PC-9 (cell line): Measurements from ENCODE around the gene MVB12B. TPM values are rescaled to one million over a fixed set of nuclear protein-coding genes. Genes with fewer than 3 reads are reported as not detected.

Source experiments
- BruUV-seq: library from RNA; stranded (reverse); fragments of 400-500 nt; replicated peaks from 2 replicates; lab custom pipeline; 2021; lab: Mats Ljungman, UMichigan
- CTCF ChIA-PET: fragments of 300-600 bp; sonication (Branson Sonifier 250); formaldehyde crosslinking; loops from one replicate; lab custom pipeline; 2022; ENCODE audit warnings: antibody characterized with exemption; lab: Charles Lee
- POLR2A ChIA-PET: fragments of 300-600 bp; sonication (Branson Sonifier 250); formaldehyde crosslinking; loops from one replicate; lab custom pipeline; 2022; ENCODE audit warnings: antibody characterized with exemption; ENCODE audit not compliant: unreplicated experiment; lab: Charles Lee
- DNase-seq, 2 experiments: peaks; one replicate each; pipeline versions ENCODE4 v3.0.0 to v3.0.0-alpha.2; 2015 to 2022; ENCODE audit warnings: mixed read lengths in 1 of 2
- H2AFZ ChIP-seq: fragments of 200-600 bp; sonication (generic); 2 replicates; pipeline ENCODE4 v1.8.1; 2017; ENCODE audit warnings: antibody characterized with exemption
- H3F3A ChIP-seq: fragments of 200-600 bp; sonication (generic); 2 replicates; pipeline ENCODE4 v1.8.1; 2017; ENCODE audit warnings: antibody characterized with exemption, mild to moderate bottlenecking, low read depth; ENCODE audit not compliant: insufficient read depth
- H3K27ac ChIP-seq: fragments of 200-600 bp; sonication (generic); 2 replicates; pipeline ENCODE4 v1.6.1; 2016; ENCODE audit warnings: mixed run types
- H3K27me3 ChIP-seq: fragments of 200-600 bp; sonication (generic); 2 replicates; pipeline ENCODE4 v1.6.1; 2016; ENCODE audit warnings: low read depth, mixed run types; ENCODE audit not compliant: insufficient read depth
- H3K36me3 ChIP-seq: fragments of 200-600 bp; sonication (generic); 2 replicates; pipeline ENCODE4 v1.6.1; 2016; ENCODE audit warnings: low read depth, mixed run types
- H3K4me1 ChIP-seq: fragments of 200-600 bp; sonication (generic); replicated peaks from 2 replicates; pipeline ENCODE4 v1.6.1; 2016; ENCODE audit warnings: mixed run types; ENCODE audit not compliant: insufficient read depth
- H3K4me2 ChIP-seq: fragments of 200-600 bp; sonication (generic); 2 replicates; pipeline ENCODE4 v1.6.1; 2017; ENCODE audit warnings: mixed run types
- H3K4me3 ChIP-seq: fragments of 200-600 bp; sonication (generic); 2 replicates; pipeline ENCODE4 v1.6.1; 2016; ENCODE audit warnings: mixed run types
- H3K79me2 ChIP-seq: fragments of 200-600 bp; sonication (generic); 2 replicates; pipeline ENCODE4 v1.6.1; 2017; ENCODE audit warnings: low read depth, mixed run types
- H3K9me2 ChIP-seq: fragments of 200-600 bp; sonication (generic); 2 replicates; pipeline ENCODE4 v1.8.1; 2017; ENCODE audit warnings: mild to moderate bottlenecking; ENCODE audit not compliant: insufficient read depth
- H3K9me3 ChIP-seq: fragments of 200-600 bp; sonication (generic); 2 replicates; pipeline ENCODE4 v1.8.1; 2016; ENCODE audit warnings: low read depth; ENCODE audit not compliant: insufficient read depth
- H4K20me1 ChIP-seq: fragments of 200-600 bp; sonication (generic); 2 replicates; pipeline ENCODE4 v1.8.1; 2017; ENCODE audit not compliant: insufficient read depth
- CTCF ChIP-seq: fragments of 200-600 bp; sonication (generic); conservative IDR thresholded peaks from 2 replicates; pipeline ENCODE4 v1.6.1; 2017; ENCODE audit warnings: mixed run types, antibody characterized with exemption, mild to moderate bottlenecking, moderate library complexity
- EZH2 ChIP-seq: fragments of 200-600 bp; sonication (generic); IDR thresholded peaks from 2 replicates; pipeline ENCODE4 v1.8.0; 2017; ENCODE audit warnings: antibody characterized with exemption, low read depth
- intact Hi-C: fragments of 100-400 bp; cut with micrococcal nuclease; formaldehyde crosslinking; loops from one replicate; pipeline ENCODE4 v1.10.0; 2022; ENCODE audit not compliant: unreplicated experiment
- total RNA-seq: library from RNA; stranded (reverse); gene quantifications from 2 replicates; pipeline ENCODE4 v1.2.3, GENCODE V29; 2021

Gene MVB12B
- total RNA-seq, 1 experiment from 2014 or later = 8.8 TPM

DNA sequence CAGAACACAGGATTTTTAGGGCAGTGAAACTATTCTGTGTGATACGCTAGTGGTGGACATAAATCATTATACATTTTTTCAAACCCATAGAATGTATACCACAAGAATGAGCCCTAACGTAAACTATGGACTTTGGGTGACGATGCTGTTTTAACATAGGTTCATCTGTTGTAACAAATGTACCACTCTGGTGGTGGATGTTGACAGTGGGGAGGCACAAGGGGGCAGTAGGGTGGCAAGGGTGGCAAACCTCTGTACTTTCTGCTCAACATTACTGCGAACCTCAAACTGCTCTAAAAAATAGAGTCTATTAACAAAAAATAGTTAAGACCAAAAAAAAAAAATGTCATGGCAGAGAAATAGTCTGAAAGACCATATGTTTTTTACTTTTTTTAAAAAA lies 9.1 kb upstream of the MVB12B start:
- H3K27ac ChIP-seq = no peak overlapping the region
- H3K4me1 ChIP-seq = no peaks in the 10 kb centered on the region
- H3K9me2 ChIP-seq = 0 out of 2 replicates have a peak, but pooled peaks cover 3% of the 10 kb centered on the region
- ChIA-PET POLR2A (no interaction called here), CTCF (interaction anchor here (0.7 to 1.6 kb wide), 2 partner anchors 50 to 69 kb away, joined by 4 to 6 read pairs; no protein-coding TSS in a partner anchor)
- no peaks in the 10 kb centered on the region for H3K36me3 ChIP-seq
- H3K4me3 ChIP-seq = no peak overlapping the region
- no peak overlapping the region for H2AFZ ChIP-seq
- DNase-seq = no peak
- no peaks in the 10 kb centered on the region for H4K20me1 ChIP-seq
- H3K9me3 ChIP-seq = no peaks in the 10 kb centered on the region
- H3K27me3 ChIP-seq = no peaks in the 10 kb centered on the region
- TF ChIP-seq EZH2 (no peak), CTCF (peak; percentile 45; the same call in 1 of the 2 replicates)
- intact Hi-C loops = loop anchor here (1.0 kb wide), 1 partner anchor 69 kb away; no protein-coding TSS in a partner anchor
- no peaks in the 10 kb centered on the region for H3K79me2 ChIP-seq
- H3K4me2 ChIP-seq = no peak overlapping the region
- no TSS peak for BruUV-seq
- no peaks in the 10 kb centered on the region for H3F3A ChIP-seq

DNA sequence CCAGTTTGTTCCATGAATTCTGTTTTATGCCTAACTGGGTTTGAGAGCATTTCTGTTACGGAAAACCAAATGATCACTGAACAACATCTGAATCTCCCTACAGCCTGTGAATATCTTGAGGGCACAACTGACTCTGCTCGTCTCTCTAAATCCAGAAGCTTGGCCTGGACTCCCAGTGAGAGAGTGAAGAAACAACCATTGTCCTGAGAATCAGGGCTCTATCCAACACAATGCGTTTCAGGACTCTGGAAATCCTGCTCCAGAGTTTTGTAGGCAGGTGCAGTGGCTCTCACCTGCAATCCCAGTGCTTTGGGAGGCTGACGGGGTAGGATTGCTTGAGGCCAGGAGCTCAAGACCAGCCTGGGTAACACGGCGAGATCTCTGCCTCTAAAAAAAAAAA lies 7.8 kb upstream of the MVB12B start:
- TF ChIP-seq EZH2 (no peak), CTCF (no peak)
- Histone ChIP-seq H3K9me3 (no peaks in the 10 kb centered on the region; the same call in 1 of the 2 replicates), H3K4me2 (no peak overlapping the region), H3K9me2 (no peaks in the 10 kb centered on the region), H3K4me3 (no peak overlapping the region), H3F3A (no peaks in the 10 kb centered on the region), H3K27me3 (no peaks in the 10 kb centered on the region), H2AFZ (no peak overlapping the region), H4K20me1 (no peaks in the 10 kb centered on the region), H3K36me3 (no peaks in the 10 kb centered on the region), H3K27ac (no peak overlapping the region), H3K79me2 (no peaks in the 10 kb centered on the region), H3K4me1 (no peaks in the 10 kb centered on the region)
- BruUV-seq = no TSS peak
- CTCF ChIA-PET = interaction anchor here (0.5 to 1.6 kb wide), 2 partner anchors 67 to 541 kb away, joined by 4 to 5 read pairs; no protein-coding TSS in a partner anchor
- no peak for DNase-seq
- POLR2A ChIA-PET = no interaction called here
- intact Hi-C loops = no loop called here

DNA sequence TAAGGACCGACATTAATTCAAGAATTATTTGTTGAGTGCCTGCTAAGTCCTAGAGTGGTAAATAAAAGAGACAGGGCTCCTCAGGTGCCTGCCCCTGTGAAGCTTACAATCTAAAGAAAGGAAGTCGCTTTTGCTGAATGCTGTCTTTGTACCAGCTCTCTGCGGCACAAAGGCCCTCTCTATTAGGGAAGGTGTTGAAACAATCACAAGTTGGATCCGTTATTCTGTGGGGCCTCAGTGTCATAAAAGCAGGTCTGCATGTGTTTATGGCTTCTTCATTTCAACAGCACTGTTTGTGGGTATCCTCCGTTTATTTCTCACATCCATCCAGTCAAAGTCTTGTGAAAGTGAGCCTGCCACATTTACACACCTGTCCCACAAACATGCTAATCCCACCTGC lies 7.0 kb upstream of the MVB12B start:
- intact Hi-C loops = no loop called here
- POLR2A ChIA-PET = no interaction called here
- no peaks in the 10 kb centered on the region for H3K79me2 ChIP-seq

More for the DNA sequence above, 7.0 kb upstream of the MVB12B start:
- H4K20me1 ChIP-seq = no peaks in the 10 kb centered on the region
- BruUV-seq = no TSS peak
- no peak for DNase-seq
- TF ChIP-seq EZH2 (no peak), CTCF (no peak)
- H2AFZ ChIP-seq = no peak overlapping the region
- H3F3A ChIP-seq = no peaks in the 10 kb centered on the region
- no peaks in the 10 kb centered on the region for H3K9me2 ChIP-seq
- no peak overlapping the region for H3K27ac ChIP-seq
- no peak overlapping the region for H3K4me2 ChIP-seq
- H3K36me3 ChIP-seq = no peaks in the 10 kb centered on the region
- H3K9me3 ChIP-seq = no peaks in the 10 kb centered on the region; the same call in 1 of the 2 replicates
- no peaks in the 10 kb centered on the region for H3K27me3 ChIP-seq
- H3K4me1 ChIP-seq = no peaks in the 10 kb centered on the region
- CTCF ChIA-PET = no interaction called here
- H3K4me3 ChIP-seq = no peak overlapping the region
